NCI-H2029 treated with DMSO at 0.1 percent for 48 hours (cell line): ENCODE results near the gene OSBPL2.

Experiments used
- DNase-seq: peaks from one replicate; lab custom pipeline; 2025; lab: John Stamatoyannopoulos, UW

OSBPL2 gene

DNA sequence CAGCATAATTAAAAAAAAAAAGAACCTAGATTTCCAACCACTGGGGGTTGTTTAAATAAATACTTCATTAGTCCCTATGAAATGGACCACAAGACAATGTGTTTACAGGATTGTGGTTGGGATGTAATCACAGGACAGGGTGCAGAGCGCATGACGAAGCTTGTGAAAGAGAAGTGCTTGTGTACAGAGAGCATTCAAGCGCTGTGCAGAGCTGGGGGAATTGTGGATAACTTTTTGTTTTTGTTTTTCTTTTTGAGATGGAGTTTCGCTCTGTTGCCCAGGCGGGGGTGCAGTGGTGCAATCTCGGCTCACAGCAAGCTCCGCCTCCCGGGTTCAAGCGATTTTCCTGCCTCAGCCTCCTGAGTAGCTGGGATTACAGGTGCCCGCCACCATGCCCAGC is 106.5 kb downstream of the OSBPL2 start:
- no peak for DNase-seq
